ENCODE data around the gene CERK. TPM values are rescaled to one million over a fixed set of nuclear protein-coding genes. Genes with fewer than 3 reads are reported as not detected.

The CERK gene
- total RNA-seq, 1 donor from 2014 or later: 22.6 TPM

GRCh38 chr22:46694416-46695170 lies 43.5 kb downstream of the CERK start:
- H3K4me3 ChIP-seq (ENCODE audit: low read depth, low read length): no peak overlapping the region
- TF ChIP-seq CTCF (conservative IDR thresholded peaks at IDR 0.05; ENCODE audit: low read depth, low read length): no peak
- no peak for DNase-seq (ENCODE audit: low read depth)

- DNase-seq (ENCODE audit: low read depth): no peak
- no peak for TF ChIP-seq CTCF (conservative IDR thresholded peaks at IDR 0.05; ENCODE audit: low read depth, low read length)
- H3K4me3 ChIP-seq (ENCODE audit: low read depth, low read length): no peak overlapping the region
These were observed 44.2 kb downstream of the CERK start for GRCh38 chr22:46693634-46694415.

GRCh38 chr22:46691571-46691970 lies 46.5 kb downstream of the CERK start:
- no peak overlapping the region for H3K4me3 ChIP-seq (ENCODE audit: low read depth, low read length)
- DNase-seq (ENCODE audit: low read depth): no peak
- TF ChIP-seq CTCF (conservative IDR thresholded peaks at IDR 0.05; ENCODE audit: low read depth, low read length): no peak

GRCh38 chr22:46690146-46690545 lies 47.9 kb downstream of the CERK start:
- no peak for TF ChIP-seq CTCF (conservative IDR thresholded peaks at IDR 0.05; ENCODE audit: low read depth, low read length)
- DNase-seq (ENCODE audit: low read depth): no peak
- no peak overlapping the region for H3K4me3 ChIP-seq (ENCODE audit: low read depth, low read length)

GRCh38 chr22:46688949-46689348 lies 49.1 kb downstream of the CERK start:
- no peak for DNase-seq (ENCODE audit: low read depth)
- H3K4me3 ChIP-seq (ENCODE audit: low read depth, low read length): no peak overlapping the region
- no peak for TF ChIP-seq CTCF (conservative IDR thresholded peaks at IDR 0.05; ENCODE audit: low read depth, low read length)

GRCh38 chr22:46687460-46687859 lies 50.6 kb downstream of the CERK start:
- TF ChIP-seq CTCF (conservative IDR thresholded peaks at IDR 0.05; ENCODE audit: low read depth, low read length): no peak
- no peak overlapping the region for H3K4me3 ChIP-seq (ENCODE audit: low read depth, low read length)
- DNase-seq (ENCODE audit: low read depth): no peak

All from epithelial cell of proximal tubule (primary cell).